Panc1 (cell line): ENCODE measurements around the gene C2CD3.

Source experiments
- POLR2AphosphoS5 ChIP-seq: IDR thresholded peaks from 2 replicates; pipeline ENCODE4 v1.6.1; 2012; ENCODE audit warnings: mild to moderate bottlenecking, low read depth, low read length, moderate library complexity
- REST ChIP-seq, 2 experiments: IDR thresholded peaks; 2 replicates each; pipeline ENCODE4 v1.6.1; 2011 to 2012; ENCODE audit warnings: low read depth in 2 of 2, control low read depth in 1 of 2, low read length in 1 of 2, mild to moderate bottlenecking in 1 of 2, moderate library complexity in 1 of 2; ENCODE audit not compliant: insufficient read depth in 1 of 2
- TCF7L2 ChIP-seq: IDR thresholded peaks from 2 replicates; pipeline ENCODE4 v1.6.1; 2011; ENCODE audit warnings: mild to moderate bottlenecking, low read depth, low read length, inconsistent platforms
- TF ChIP-seq, protein P1 (sequence below): fragments of 450-650 bp; IDR thresholded peaks from 2 replicates; pipeline ENCODE4 v1.5.1; 2017; ENCODE audit warnings: mild to moderate bottlenecking

- TF ChIP-seq, protein P1, sequence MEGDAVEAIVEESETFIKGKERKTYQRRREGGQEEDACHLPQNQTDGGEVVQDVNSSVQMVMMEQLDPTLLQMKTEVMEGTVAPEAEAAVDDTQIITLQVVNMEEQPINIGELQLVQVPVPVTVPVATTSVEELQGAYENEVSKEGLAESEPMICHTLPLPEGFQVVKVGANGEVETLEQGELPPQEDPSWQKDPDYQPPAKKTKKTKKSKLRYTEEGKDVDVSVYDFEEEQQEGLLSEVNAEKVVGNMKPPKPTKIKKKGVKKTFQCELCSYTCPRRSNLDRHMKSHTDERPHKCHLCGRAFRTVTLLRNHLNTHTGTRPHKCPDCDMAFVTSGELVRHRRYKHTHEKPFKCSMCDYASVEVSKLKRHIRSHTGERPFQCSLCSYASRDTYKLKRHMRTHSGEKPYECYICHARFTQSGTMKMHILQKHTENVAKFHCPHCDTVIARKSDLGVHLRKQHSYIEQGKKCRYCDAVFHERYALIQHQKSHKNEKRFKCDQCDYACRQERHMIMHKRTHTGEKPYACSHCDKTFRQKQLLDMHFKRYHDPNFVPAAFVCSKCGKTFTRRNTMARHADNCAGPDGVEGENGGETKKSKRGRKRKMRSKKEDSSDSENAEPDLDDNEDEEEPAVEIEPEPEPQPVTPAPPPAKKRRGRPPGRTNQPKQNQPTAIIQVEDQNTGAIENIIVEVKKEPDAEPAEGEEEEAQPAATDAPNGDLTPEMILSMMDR, result no peak
- TF ChIP-seq REST (IDR thresholded peaks at IDR 0.05; ENCODE audit: insufficient read depth in 1 of 2, low read depth in 2 of 2, low read length in 1 of 2), result no peak
- TF ChIP-seq POLR2AphosphoS5, result no peak
- TF ChIP-seq TCF7L2, result no peak
Measured at GRCh38 chr11:74007691-74008372, 163.0 kb downstream of the C2CD3 start.
